AG04450 (cell line): ENCODE results near the gene LCE1A. TPM values are rescaled to one million over a fixed set of nuclear protein-coding genes. Genes with fewer than 3 reads are reported as not detected.

Source experiments
- CTCF ChIA-PET: fragments of 300-600, 350-600 bp; formaldehyde crosslinking; extraction: SDS; loops from one replicate; lab custom pipeline; 2022; ENCODE audit warnings: antibody characterized with exemption, inconsistent platforms; lab: Charles Lee
- POLR2A ChIA-PET: fragments of 350-600 bp; formaldehyde crosslinking; extraction: SDS; loops from one replicate; lab custom pipeline; 2021; ENCODE audit warnings: antibody characterized with exemption, inconsistent platforms; lab: Yijun Ruan, JAX
- DNase-seq: peaks from one replicate; pipeline ENCODE4 v3.0.0-alpha.2; 2011; ENCODE audit warnings: low read depth, low spot score
- H3K27ac ChIP-seq: one replicate; pipeline ENCODE4 v1.5.1; 2012; ENCODE audit warnings: low read depth, low read length, control low read depth
- H3K27me3 ChIP-seq: one replicate; pipeline ENCODE4 v1.6.0; 2012; ENCODE audit warnings: low read length; ENCODE audit not compliant: control insufficient read depth, insufficient read depth
- H3K4me3 ChIP-seq: 2 replicates; pipeline ENCODE4 v1.5.1; 2011; ENCODE audit warnings: mild to moderate bottlenecking, low read depth, low read length, control low read depth
- H3K9me3 ChIP-seq: 2 replicates; pipeline ENCODE4 v1.5.1; 2012; ENCODE audit warnings: low read length; ENCODE audit not compliant: control insufficient read depth, insufficient read depth
- polyA plus RNA-seq: library from polyadenylated mRNA; depleted of rRNA; stranded (reverse); fragments of >200 nt; gene quantifications from 2 replicates; pipeline ENCODE4 v1.2.3, GENCODE V29; 2011
- TF ChIP-seq, protein P1 (sequence below): IDR thresholded peaks from 2 replicates; pipeline ENCODE4 v1.5.1; 2011; ENCODE audit warnings: low read depth, low read length, control low read depth, inconsistent platforms

The LCE1A gene
- polyA plus RNA-seq, 1 experiment = not detected

GRCh38 chr1:152817309-152817708, 10.0 kb upstream of the LCE1A start:
- DNase-seq = no peak
- ChIA-PET POLR2A (no interaction called here), CTCF (no interaction called here)

DNA sequence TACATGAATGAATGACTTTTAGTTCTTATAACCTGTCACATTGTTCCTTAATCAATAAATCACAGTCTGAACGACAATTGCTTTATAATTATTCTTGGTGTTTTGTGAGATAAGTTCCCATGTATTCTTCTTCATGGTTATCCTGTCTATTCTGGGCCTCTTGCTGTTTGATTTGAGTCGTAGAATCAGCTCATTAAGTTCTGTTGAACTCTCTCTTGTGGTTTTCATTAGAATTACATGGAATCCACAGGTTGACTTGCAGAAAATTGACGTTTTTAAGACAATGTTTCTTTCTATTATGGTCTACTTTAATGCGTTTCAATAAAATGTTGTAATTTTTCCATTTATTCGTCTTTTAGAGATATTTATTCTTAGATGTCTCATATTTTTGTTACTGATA, 4.0 kb upstream of the LCE1A start:
- no peak for DNase-seq
- ChIA-PET CTCF (no interaction called here), POLR2A (no interaction called here)
- Histone ChIP-seq H3K27ac (no peak overlapping the region), H3K27me3 (no peaks in the 10 kb centered on the region), H3K9me3 (peaks cover 6% of the 10 kb centered on the region; the same call in 1 of the 2 replicates), H3K4me3 (no peak overlapping the region)
- TF ChIP-seq, protein P1, sequence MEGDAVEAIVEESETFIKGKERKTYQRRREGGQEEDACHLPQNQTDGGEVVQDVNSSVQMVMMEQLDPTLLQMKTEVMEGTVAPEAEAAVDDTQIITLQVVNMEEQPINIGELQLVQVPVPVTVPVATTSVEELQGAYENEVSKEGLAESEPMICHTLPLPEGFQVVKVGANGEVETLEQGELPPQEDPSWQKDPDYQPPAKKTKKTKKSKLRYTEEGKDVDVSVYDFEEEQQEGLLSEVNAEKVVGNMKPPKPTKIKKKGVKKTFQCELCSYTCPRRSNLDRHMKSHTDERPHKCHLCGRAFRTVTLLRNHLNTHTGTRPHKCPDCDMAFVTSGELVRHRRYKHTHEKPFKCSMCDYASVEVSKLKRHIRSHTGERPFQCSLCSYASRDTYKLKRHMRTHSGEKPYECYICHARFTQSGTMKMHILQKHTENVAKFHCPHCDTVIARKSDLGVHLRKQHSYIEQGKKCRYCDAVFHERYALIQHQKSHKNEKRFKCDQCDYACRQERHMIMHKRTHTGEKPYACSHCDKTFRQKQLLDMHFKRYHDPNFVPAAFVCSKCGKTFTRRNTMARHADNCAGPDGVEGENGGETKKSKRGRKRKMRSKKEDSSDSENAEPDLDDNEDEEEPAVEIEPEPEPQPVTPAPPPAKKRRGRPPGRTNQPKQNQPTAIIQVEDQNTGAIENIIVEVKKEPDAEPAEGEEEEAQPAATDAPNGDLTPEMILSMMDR = no peak

More at GRCh38 chr1:152817309-152817708, 10.0 kb upstream of the LCE1A start:
- no peaks in the 10 kb centered on the region for H3K27me3 ChIP-seq
- TF ChIP-seq, protein P1 = no peak
- no peak overlapping the region for H3K27ac ChIP-seq
- peaks cover 5% of the 10 kb centered on the region; the same call in 1 of the 2 replicates for H3K9me3 ChIP-seq
- H3K4me3 ChIP-seq = no peak overlapping the region

GRCh38 chr1:152824964-152825363, 2.3 kb upstream of the LCE1A start:
- DNase-seq = no peak
- Histone ChIP-seq H3K4me3 (no peak overlapping the region), H3K27me3 (no peaks in the 10 kb centered on the region), H3K27ac (no peak overlapping the region), H3K9me3 (peaks cover 6% of the 10 kb centered on the region; the same call in 1 of the 2 replicates)
- ChIA-PET CTCF (no interaction called here), POLR2A (no interaction called here)
- TF ChIP-seq, protein P1 = no peak

- no peaks in the 10 kb centered on the region for H3K27me3 ChIP-seq
- TF ChIP-seq, protein P1 = no peak
- no peak for DNase-seq
- ChIA-PET POLR2A (no interaction called here), CTCF (no interaction called here)
- H3K27ac ChIP-seq = no peak overlapping the region
- H3K4me3 ChIP-seq = no peak overlapping the region
- H3K9me3 ChIP-seq = no peaks in the 10 kb centered on the region
Measured at GRCh38 chr1:152836870-152837269, 9.6 kb downstream of the LCE1A start.

GRCh38 chr1:152842556-152842955, 15.3 kb downstream of the LCE1A start, which contains the start of gene LCE6A:
LCE6A (plus strand) TSS chr1:152842856; CDS start chr1:152843521, 665 bp downstream.
- TF ChIP-seq, protein P1 = no peak
- no peak within 1 kb of the TSS for H3K4me3 ChIP-seq
- no peak within 1 kb of the TSS for H3K27ac ChIP-seq
- H3K9me3 ChIP-seq = no peaks in the 10 kb centered on the region
- ChIA-PET CTCF (no interaction called here), POLR2A (no interaction called here)
- no peaks in the 10 kb centered on the region for H3K27me3 ChIP-seq
- no peak for DNase-seq
